ENCODE data around the gene NOL8. TPM values are rescaled to one million over a fixed set of nuclear protein-coding genes. Genes with fewer than 3 reads are reported as not detected.

NOL8 gene
- 10 to 100 TPM; 36.1 to 65.7 (median 48.5) TPM for polyA plus RNA-seq (ENCODE audit: insufficient read length in 4 of 4)

DNA sequence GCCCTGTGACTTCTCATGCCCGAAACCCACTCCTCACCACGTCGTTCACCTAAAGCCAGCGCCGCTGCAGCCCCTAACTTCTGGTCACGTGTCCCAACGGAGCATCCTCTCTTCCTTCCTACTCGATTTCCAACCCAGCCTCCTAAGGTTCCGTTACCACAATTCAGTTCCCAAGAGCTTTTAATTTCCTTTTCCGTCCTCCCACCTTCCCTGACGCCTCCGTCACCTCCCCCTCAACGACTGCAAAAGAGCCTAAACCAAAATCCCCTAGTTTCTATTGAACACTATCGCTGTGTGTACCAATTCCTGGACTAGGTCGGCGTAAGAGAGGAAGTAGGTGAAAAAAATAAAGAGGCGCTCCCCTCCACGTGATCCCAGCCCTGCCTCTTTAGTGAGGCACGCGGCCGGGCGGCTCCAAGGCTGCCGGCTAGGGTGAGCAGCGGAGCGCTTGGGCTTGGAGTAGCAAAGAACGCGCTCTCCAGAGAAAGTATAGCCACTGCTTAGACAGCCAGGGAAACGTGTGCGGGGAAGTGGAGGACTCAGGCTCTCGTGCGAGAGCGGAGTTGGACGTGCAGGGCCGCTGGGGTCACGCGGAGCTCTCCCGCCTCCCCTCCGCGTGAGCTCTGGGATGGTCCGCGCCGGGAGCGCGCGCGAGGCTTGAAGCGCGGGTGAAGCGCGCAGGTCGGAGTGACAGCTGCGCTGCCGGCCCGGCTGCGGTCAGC lies at the start of gene NOL8, which contains the start of gene CENPP:
Gene NOL8, minus strand, starts transcription at position 82 of the 722 bp plus-strand sequence. CDS start 1,189 bp downstream, outside the sequence.
Gene CENPP, plus strand, starts transcription at position 685 of the 722 bp plus-strand sequence.
- peak; percentile 88 to 99 (median 94) for DNase-seq (ENCODE audit: low read depth in 4 of 4, low spot score in 2 of 4)

DNA sequence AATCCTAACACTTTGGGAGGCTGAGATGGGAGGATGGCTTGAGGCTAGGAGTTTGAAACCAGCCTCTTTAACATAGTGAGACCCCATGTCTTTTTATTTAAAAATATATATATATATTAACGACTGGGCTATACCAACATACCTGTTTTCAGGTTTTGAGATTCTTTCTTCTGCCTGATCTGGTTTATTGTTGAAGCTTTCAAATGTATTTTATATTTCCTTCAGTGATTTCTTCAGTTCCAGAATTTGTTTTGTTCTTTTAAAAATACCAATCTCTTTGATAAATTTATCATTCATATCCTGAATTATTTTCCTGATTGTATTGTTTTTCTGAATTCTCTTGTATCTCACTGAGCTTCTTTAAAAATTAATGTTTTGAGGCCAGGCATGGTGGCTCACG lies 48.0 kb upstream of the NOL8 start:
- no peak for DNase-seq (ENCODE audit: low read depth in 4 of 4, low spot score in 2 of 4)

DNA sequence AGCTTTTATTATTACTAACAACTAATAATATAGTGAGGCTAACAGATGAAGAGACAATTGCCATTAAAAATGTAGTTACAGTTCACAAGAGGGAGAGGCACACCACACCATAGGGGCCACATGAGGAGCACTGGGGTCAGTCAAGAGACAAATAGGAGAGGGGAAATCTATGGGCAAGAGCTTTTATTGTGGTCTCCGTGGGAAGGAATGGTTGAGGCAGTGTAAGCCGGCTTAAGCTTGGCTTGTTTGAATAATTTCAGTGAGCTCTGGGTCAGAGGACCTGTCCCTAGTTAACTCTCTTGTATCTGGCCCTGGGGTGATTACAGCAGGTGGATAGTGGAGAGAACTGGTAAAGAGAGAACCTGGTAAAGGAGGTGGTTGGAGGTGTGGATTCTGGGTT lies 43.9 kb upstream of the NOL8 start:
- no peak for DNase-seq (ENCODE audit: low read depth in 4 of 4, low spot score in 2 of 4)

DNA sequence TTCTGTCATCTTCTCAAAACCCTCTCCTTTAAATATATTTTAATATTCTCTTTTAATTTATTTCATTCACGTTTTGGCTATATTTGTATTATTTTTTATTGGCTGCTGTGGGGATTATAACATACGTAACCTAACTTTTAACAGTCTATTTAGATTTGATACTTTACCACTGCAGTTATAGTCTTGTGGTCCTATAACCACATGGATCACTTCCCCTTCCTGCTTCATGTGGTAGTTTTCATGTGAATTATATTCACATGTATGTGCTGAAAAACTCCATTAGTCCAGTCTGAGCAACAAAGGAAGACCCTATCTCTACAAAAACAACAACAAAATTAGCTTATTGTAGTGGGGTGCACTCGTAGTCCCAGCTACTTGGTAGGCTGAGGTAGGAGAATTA lies 34.9 kb upstream of the NOL8 start:
- DNase-seq (ENCODE audit: low read depth in 4 of 4, low spot score in 2 of 4) = no peak

DNA sequence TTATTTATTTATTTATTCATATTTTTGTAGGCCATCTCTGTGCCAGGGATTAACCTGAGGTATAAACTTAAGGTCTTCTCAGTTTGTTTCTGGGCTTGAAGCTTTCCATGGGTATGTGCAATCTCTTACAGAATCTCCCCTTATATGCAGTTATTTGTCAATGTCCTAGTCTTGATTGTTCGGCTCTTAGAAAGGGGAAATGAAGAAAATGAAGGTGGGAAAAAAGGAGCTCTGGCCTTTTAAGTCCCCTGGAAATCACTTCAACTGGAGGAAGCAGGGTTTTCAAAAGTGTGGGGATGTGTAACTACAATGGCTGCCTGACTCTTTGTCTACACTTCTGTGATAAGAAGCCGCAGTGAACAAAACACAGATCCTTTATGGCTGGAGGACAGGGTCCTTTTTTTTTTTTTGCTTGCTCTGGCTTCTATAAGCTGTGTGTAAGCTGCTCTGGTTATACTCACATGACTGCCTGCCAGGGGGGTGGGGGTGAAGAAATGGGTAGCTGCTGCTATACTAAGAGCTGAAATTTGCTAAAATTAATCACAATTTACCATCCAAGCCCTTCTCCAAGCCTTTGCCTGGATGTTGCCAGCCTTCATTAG lies 34.3 kb upstream of the NOL8 start:
- no peak for DNase-seq (ENCODE audit: low read depth in 4 of 4, low spot score in 2 of 4)

DNA sequence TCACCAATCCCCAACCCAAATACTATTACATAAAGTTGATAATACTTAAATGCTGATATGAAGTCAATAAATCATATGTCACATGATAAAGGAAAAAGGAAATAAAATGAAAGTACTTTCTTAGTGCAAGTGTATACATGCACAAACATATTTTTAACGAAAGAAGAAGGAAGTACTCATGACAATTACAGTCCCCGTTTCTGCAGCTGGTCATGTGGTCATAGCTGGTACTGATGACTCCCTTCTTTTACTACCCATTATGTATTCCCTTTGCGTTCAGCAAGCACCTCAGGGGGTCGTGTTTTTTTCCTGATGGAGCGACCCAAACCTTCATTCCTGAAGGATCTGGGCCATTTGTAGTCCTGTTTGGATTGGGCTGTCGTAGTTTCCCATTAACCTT lies 27.9 kb upstream of the NOL8 start:
- no peak for DNase-seq (ENCODE audit: low read depth in 4 of 4, low spot score in 2 of 4)

DNA sequence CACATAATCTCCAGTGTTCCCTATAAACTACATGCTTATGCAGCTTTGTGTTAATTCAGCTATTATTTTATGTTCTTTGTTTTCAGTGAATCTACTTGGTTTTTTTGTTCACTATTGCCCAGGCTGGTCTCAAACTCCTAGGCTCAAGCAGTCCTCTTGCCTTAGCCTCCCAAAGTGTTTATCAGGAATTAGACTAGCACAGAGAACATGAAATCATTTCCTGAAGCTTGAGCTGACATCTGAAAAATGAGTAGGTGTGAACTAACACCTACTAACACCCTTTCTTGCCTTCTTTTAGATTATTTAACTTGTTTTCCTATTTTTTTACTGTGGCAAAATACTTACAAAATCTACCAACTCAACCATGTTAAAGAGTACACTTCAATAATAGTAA lies 25.6 kb upstream of the NOL8 start:
- no peak for DNase-seq (ENCODE audit: low read depth in 4 of 4, low spot score in 2 of 4)

DNA sequence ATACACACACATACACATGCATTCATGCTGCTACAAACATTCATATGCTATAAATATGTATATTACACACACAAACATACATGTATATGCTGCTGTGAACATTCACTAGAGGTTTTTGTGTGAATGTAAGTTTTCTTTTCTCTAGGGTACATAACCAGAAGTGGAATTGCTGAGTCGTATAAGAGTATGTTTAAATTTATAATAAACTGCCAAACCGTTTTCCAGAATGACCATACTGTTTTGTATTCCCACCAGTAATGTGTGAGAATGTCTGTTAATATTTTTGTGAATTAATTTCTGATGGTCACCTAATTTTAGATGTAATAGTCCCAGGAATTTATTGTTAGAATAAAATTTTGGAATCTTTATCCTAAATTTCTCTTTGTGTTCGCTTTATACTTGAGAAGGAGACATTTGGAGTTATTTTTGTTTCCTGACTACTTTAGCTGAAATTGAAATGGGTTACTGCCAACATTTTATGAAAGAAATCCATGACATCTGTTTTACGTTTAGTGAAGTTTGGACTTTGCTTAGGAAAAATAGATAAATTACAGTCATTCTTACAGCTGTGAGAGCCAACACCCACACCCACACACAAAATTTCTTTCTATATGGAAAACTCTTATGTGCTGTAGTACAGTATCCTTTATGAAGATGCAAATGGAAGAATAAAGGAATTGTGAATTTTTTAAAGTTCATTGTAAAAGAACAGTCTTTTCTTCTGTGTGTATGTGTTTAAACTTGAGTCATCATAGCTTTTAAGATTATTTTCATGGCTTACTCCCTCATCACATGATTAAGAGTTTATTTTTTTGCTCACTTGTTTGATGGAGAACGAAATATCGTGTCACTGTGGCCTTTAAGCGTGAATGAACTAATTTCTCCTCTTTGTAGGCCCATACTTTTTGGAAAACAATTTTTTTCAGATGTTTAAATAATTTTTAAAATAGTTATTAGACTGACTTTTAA lies 24.9 kb upstream of the NOL8 start:
- DNase-seq (ENCODE audit: low read depth in 4 of 4, low spot score in 2 of 4) = peak in 2 of 4 donors; percentile 28 to 32

DNA sequence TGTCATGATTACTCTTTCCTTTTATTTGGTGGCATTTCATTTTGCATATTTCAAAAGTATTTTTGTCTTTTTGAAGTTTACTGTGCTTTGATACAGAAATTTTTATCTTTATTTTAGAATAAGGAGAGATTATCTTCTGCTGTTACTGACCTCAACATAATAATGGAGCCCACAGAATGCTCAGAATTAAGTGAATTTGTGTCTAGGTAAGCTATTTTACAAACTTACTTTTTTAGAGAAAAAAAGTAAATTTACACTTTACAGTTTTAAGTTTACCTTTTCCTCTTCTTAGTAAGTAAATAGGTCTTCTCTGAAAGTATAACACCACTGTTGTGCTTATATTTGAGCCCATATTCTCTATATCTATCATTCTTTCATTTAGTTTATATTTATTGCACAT lies 20.4 kb upstream of the NOL8 start:
- no peak for DNase-seq (ENCODE audit: low read depth in 4 of 4, low spot score in 2 of 4)

DNA sequence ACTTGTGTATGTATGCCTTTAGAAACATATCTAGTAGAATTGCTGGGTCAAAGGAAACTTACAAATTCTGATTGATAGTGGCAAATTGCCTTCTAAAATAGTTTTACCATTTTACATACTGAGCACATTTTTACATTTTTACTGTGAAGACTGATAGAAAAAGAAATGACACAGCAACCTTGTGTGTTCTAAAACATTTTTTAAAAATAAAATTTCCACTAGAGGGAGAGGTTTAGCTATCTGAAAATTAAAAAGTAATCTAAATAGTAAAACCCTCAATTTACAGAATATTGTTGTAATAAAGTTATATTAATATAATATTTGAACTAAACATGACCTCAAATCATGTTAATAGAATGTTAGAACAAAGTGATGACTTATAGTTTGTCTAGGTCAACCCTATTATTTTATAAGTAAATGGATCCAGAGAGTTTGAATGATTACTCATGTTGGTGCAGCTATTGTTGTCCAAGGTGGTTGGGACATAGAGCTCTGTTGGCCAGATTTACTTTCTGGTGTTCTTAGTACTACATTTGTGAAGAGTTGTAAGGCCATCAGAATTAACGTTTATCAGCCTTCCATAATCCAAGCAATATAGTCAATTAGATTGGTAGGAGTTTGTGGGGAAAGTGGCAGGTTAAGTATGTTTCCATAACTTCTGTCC lies 17.8 kb upstream of the NOL8 start:
- no peak for DNase-seq (ENCODE audit: low read depth in 4 of 4, low spot score in 2 of 4)

DNA sequence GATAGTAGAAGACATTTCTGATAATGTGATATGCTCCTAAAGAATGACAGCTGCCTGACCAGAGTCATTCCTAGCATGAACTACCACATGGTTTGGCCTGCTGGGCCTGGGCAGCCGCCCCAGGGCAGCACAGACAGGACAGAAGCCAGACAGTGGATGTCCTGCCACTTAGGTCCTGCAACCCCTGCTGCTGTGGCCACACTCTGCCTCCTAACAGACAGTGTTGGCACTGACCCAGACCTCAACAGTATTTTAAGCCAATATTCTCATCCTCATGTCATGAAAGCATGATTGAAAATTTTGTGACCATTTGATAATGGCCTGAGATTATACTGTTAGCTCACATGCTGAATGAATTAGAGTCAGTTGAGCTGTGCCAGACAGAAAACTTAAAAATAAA lies 16.4 kb upstream of the NOL8 start:
- no peak for DNase-seq (ENCODE audit: low read depth in 4 of 4, low spot score in 2 of 4)

DNA sequence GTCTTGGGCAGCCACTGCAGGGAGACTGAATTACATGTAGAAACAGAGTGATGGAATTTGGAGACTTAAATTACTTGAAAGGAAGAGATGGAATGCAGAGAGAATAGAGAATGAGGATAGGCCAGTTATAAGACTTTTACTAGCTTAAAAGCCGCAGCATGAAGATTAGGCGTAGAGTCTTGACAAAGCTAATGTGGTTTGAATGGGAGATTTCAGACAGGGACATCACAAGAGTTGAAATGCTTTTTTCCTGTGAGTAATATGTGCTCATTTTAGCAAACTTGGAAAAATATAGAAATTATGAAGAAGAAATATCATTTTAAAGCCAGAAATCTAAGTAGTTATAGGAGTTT lies 8.1 kb upstream of the NOL8 start:
- DNase-seq (ENCODE audit: low read depth in 4 of 4, low spot score in 2 of 4) = no peak

DNA sequence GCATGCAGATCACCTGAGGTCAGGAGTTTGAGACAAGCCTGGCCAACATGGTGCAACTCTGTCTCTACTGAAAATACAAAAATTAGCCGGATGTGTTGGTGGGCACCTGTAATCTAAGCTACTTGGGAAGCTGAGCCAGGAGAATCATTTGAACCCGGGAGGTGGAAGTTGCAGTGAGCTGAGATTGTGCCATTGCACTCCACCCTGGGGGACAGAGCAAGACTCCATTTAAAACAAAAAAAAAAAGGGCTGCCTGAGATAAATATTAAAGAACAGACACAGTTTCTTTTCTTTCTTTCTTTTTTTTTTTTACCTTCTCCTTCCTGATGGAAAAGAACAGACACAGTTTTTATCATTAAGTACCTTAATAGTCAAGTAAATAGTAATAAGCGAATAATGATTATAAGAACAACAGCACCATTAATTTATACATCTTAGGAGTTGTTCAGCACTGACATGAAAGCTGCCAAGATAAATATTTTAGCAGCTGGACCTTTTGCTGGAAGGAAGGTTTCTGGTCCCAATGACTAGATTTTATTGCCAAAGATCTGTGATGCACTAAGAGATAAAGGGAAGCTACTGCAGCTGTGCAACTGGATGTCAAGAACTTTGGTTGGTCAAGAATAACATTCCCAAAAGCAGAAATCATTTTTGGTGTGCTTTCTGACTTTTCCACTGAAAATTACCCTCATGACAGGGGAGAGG lies 7.6 kb upstream of the NOL8 start:
- DNase-seq (ENCODE audit: low read depth in 4 of 4, low spot score in 2 of 4) = peak in 1 of 4 donors; percentile 35

DNA sequence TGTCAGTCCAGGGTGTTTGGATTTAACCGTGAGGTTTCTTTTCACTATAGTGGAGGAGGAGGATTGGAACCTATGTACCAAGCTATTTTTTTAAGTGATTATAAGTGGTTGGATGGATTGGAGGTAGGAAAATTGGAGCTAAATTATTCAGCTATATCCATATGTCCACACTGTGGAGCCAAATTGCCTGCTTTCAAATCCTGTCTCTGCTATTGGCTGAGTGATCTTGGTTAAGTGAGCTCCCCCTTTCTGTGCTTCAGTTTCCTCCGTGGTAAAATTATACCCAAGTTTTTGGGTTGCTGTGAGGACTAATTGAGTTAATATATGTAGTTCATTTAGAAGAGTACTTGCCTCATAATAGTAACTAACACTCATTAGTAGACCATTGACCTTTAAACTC lies 3.1 kb upstream of the NOL8 start:
- DNase-seq (ENCODE audit: low read depth in 4 of 4, low spot score in 2 of 4) = no peak

DNA sequence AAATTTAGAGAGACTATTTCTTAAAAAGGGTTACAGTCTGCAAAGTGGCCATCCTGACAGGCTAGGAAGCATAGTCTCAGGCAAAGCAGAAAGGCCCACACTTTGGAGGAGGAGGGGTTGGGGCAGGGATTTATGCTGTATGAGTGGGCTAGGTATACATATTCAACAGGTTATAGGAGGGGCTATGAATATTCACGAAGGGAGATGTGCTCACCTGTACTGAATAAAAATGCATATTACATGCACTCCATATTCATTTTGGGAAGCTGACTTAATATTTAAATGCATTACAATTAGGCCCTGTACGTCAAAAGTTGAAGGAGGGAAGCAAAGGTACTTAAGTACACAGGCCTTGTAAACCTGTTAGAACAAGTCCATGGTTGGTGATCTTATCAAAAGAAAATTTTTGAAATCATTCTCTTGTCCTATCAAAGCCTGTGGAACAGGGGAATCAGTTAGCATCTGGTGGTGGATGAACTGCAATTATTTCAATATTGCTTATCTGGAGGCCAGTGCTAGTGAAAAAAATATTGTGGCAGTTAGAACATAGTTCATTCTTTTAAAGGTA lies 2.2 kb upstream of the NOL8 start:
- DNase-seq (ENCODE audit: low read depth in 4 of 4, low spot score in 2 of 4) = no peak

DNA sequence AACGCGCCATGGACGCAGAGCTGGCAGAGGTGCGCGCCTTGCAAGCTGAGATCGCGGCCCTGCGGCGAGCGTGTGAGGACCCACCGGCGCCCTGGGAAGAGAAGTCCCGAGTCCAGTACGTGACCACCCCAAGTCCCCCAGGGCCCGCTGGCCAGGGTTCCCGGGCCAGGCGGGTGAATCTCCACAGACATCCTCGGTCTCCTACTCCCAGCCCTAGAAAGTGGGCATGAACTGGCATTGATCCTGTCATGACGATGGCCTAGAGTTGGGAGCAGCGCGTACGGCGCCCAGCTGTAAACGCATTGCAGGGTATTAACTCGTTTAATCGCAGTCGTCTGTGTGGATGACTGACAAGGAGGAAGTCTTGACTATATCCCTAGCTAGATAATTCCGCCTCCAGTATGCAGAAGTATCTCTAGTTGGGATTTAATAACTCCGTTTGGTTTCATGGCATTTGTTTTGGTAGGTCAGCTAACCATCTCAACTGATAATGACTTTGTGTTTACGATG lies 896 bp upstream of the NOL8 start:
- no peak for DNase-seq (ENCODE audit: low read depth in 4 of 4, low spot score in 2 of 4)

DNA sequence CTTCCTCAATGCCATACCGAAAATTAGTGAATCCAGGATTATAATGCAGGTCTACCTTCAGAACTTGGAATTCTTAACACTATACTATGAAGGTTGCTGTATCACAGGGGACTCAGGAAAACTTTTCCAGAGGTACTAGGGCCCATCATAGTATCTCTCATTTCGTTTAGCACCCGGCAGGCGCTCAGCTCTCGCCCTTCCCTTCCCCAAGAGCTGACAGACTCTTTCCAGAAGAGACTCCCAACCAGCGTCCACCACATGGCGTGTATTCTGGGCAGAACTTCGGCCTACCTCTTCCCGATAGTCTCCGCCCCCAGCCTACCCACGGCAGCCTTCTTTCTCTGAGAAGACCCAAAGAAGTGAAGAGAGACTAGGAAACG lies 271 bp downstream of the NOL8 start:
- DNase-seq (ENCODE audit: low read depth in 4 of 4, low spot score in 2 of 4) = peak in 1 of 4 donors; percentile 32

DNA sequence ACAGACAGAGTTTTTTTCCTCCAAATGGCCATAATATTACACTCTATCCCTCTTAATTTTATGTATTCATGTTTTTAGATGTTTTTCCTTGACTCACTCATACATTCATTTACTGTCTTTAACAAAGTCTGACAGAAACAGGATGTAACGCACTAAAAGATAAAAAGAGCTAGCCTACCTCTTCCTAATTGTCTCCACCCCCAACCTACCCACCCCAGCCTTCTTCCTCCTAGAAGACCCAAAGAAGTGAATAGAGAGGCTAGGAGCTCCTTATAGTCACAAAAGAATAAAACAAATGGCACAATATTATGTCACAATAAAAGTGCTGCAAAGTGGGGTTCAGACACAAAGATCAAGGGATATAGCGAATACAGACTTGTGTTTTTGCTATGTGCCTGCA lies 719 bp downstream of the NOL8 start:
- DNase-seq (ENCODE audit: low read depth in 4 of 4, low spot score in 2 of 4) = no peak

DNA sequence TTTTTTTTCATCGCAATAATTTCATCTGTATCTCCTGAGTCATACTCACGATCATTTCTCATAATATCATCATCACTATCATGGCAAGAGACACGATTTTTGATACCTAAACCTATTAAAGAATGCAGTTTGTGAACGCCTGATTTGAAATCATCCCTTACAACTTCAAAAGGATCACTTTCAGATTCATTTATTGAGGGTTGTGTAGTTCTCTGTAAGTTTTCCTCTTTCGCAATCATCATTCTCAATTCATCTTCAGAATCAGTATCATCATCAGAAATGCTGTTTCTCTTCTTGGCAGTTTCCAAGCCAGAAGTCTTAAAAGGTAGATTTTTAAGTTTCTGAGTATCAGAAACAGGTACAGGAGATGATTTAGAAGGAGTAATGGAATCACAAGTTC lies 9.7 kb downstream of the NOL8 start:
- DNase-seq (ENCODE audit: low read depth in 4 of 4, low spot score in 2 of 4) = no peak

DNA sequence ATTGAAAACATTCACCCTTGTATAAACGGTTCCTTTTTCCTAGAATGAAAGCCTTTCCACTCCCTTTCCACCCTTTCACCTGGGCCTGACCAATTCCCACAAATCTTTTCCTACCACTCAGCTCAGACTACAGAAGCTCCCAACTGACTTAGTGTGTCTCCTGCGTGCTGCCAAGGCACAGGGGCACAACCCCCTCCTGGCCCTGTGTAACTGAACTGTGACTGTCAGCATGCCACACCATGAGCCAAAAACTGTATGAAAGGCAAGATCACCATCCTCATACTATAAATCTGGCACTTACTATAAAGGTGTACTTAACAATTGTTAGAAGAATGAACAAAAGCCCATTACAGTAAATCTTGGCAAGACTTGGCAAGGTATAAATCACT lies 11.5 kb downstream of the NOL8 start:
- no peak for DNase-seq (ENCODE audit: low read depth in 4 of 4, low spot score in 2 of 4)

All from left renal cortex interstitium (tissue), 4 donors.